GM20000 (cell line): Measurements from ENCODE around the gene PLK3.

Experiments used
- DNase-seq: peaks from one replicate; pipeline ENCODE4 v3.0.0; 2012; ENCODE audit warnings: low spot score
- TF ChIP-seq, protein P1 (sequence below): IDR thresholded peaks from 2 replicates; pipeline ENCODE4 v1.5.1; 2012; ENCODE audit warnings: mild to moderate bottlenecking, control low read depth; ENCODE audit errors: extremely low read depth, missing control alignments

PLK3 gene

DNA sequence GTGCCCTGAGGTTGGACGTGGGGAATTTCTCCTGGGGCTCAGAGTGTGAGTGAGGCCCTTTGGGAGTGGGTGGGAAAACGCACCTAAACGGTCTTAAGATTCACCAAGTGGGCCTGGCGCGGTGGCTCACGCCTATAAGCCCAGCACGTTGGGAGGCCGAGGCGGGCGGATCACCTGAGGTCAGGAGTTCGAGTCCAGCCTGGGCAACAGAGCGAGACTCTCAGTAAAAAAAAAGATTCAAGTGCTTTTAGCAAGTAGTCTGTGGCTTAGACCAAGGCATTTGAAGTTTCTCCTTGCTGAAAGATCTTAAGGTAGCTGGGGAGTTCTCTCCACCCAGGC lies 23.5 kb upstream of the PLK3 start:
- DNase-seq, result no peak
- TF ChIP-seq, protein P1, sequence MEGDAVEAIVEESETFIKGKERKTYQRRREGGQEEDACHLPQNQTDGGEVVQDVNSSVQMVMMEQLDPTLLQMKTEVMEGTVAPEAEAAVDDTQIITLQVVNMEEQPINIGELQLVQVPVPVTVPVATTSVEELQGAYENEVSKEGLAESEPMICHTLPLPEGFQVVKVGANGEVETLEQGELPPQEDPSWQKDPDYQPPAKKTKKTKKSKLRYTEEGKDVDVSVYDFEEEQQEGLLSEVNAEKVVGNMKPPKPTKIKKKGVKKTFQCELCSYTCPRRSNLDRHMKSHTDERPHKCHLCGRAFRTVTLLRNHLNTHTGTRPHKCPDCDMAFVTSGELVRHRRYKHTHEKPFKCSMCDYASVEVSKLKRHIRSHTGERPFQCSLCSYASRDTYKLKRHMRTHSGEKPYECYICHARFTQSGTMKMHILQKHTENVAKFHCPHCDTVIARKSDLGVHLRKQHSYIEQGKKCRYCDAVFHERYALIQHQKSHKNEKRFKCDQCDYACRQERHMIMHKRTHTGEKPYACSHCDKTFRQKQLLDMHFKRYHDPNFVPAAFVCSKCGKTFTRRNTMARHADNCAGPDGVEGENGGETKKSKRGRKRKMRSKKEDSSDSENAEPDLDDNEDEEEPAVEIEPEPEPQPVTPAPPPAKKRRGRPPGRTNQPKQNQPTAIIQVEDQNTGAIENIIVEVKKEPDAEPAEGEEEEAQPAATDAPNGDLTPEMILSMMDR, result no peak

DNA sequence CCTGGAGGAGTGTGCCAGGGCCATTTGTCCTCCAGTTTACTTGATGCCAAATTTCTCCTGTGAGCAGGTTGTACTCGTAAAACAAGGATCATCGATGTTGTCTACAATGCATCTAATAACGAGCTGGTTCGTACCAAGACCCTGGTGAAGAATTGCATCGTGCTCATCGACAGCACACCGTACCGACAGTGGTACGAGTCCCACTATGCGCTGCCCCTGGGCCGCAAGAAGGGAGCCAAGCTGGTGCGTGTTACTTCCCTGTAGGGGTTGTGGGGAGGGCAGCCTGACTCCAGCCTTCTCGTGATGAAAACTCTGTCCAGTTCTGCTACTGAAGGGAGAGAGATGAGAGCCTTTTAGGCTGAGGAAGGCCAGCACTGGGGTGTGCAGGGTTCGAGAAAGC lies 22.6 kb upstream of the PLK3 start:
- TF ChIP-seq, protein P1, result no peak
- no peak for DNase-seq

DNA sequence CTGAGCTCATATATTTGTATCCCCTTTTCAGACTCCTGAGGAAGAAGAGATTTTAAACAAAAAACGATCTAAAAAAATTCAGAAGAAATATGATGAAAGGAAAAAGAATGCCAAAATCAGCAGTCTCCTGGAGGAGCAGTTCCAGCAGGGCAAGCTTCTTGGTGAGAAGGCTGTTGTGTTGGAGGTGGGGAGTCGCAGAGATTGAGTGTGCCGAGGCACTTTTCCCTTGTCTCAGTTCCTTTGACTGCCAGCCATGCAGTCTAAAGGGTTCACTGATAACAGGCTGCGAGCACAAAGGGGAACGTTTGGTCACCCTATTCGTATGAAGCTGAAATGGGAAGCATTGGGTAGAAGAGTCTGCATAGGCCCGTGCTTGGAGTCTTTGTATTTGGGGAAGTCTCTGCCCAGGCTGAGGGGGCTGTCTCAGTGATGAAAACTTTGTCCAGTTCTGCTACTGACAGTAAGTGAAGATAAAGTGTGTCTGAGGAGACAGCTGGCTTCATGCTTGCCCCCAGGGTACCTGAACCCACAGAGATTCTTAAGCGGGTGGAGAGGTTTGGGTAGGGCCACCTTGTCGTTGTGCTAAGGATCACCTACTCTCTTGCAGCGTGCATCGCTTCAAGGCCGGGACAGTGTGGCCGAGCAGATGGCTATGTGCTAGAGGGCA lies 22.1 kb upstream of the PLK3 start:
- DNase-seq, result no peak
- TF ChIP-seq, protein P1, result no peak

DNA sequence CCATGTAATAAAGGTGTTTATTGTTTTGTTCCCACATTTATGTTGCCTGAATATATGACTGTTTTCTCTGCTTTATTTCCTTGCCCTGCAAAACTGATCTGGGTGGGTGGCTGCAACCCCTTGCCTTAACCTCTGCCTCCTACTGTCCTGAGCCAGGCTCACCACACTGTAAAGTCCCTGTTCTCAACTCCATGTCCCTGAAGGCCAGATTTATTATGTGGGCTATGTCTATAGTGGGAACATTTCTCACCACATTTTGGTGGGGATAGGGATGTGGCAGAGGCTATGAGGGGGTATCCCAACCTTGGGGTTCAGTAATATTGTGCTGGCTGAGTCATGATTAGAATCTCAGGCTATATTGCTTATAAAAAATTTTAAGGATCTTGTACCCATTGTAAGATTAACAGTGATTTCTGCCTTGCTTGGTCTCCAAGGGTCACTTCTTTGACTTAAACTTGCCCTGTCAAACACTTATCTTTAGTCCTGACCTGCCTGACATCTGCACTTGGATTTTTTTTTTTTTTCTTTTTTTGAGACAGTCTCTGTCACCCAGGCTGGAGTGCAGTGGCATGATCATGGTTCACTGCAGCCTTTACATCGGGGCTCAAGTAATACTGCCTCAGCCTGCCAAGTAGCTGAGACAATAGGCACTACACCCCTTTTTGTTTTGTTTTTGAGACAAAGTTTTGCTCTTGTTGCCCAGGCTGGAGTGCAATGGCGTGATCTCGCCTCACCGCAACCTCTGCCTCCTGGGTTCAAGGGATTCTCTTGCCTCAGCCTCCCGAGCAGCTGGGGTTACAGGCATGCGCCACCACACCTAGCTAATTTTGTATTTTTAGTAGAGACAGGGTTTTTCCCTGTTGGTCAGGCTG lies 21.2 kb upstream of the PLK3 start:
- TF ChIP-seq, protein P1, result no peak
- no peak for DNase-seq

DNA sequence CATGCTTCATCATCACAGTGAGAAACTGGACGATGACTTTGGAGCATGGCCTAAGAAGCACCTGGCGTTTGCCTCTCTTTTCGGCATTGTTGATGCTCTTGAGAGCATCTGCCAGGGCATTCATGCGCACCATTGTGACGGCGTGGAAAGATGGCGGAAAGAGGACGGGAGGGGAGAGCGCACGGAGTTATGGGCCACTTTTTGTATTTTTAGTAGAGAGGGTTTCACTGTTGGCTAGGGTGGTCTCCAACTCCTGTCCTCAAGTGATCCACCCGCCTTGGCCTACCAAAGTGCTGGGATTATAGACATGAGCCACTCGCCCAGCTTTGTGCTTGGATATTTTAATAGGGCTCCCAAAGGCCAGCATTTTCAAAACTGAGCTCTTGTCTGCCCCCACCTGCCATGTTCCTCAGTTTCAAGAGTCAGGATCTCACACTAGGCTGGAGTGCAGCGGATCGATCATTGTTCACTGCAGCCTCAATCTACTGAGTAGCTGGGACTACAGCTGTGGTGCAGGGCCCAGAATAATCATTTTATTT lies 19.5 kb upstream of the PLK3 start:
- TF ChIP-seq, protein P1, result no peak
- DNase-seq, result no peak

DNA sequence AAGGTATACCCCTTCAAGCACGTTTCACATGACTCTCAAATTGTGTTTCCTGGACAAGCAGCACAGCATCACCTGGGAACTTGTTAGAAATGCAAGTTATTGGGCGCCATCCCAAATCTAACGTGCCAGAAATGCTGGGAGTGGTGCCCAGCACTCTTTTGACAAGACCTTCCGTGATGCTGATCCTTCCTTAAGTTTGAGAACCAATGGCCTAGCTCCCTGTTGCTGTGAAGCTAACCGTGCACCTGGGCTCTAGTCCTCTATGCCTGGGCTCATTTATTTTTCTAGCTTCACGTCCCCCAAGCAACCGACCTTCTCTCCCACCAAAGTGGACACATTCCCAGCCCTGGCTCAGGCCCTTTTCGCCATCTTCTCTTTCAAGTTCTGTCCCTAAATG lies 16.5 kb upstream of the PLK3 start:
- DNase-seq, result no peak

More for the DNA sequence above, 16.5 kb upstream of the PLK3 start:
- TF ChIP-seq, protein P1, result no peak
